Renal cortical epithelial cell (primary cell): ENCODE data around the gene PPIG. TPM values are rescaled to one million over a fixed set of nuclear protein-coding genes. Genes with fewer than 3 reads are reported as not detected.
"Not testable (repeated sequence)": the region's sequence is repeated elsewhere in the genome, so short reads cannot be mapped to it uniquely, and the experiment has no call there.

Experiments used
- DNase-seq: peaks from one replicate; pipeline ENCODE4 v3.0.0-alpha.2; 2011; ENCODE audit warnings: low read depth
- total RNA-seq: library from RNA; depleted of rRNA; stranded (reverse); fragments of >200 nt; gene quantifications from 2 replicates; pipeline ENCODE4 v1.2.3, GENCODE V29; 2014

The PPIG gene
- total RNA-seq, 1 donor from 2014 or later, result 50.4 TPM

- no peak for DNase-seq
Observed at GRCh38 chr2:169664600-169664977, 80.4 kb downstream of the PPIG start.

DNA sequence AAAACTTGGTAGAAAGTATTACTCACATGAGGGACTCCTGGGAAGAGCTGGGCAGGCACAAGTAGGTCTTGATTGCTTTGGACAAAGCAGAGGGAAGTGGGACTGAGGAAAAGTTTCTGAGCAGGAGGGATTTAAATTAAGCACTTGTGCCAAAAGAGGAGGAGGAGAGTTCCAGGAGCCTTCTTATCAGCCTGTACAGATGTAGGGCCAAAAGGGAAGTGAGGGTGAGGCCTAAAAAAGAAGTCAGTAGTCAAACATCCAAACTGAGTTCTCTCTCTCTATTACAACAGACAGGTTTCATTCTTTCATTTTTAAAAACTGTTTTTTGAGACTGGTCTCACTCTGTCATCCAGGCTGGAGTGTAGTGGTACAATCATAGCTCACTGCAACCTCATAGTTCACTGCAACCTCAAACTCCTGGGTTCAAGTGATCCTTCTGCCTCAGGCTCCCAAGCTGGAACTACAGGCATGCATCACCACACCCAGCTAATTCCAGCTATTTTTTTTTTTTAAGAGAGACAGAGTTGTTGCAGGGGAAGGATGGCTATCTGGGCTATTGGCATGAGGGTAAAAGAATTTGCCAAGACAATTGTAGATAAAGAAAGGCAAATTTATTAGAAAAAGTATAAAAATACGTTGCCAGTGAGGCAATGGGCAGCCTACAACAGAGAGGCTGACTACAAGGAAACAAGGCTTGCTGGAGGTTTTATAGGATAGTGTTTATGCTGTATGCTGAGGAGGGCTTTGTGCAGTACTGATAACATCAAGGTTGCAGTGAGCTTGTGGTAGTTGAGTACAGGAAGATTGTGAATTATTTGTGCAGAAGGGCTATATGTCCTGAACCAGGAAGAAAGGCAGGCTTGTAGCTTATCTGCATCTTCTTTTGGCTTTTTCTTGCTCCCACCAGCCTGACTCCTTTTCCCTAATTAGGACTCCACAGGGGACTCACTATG, 81.1 kb downstream of the PPIG start:
- no peak for DNase-seq

DNA sequence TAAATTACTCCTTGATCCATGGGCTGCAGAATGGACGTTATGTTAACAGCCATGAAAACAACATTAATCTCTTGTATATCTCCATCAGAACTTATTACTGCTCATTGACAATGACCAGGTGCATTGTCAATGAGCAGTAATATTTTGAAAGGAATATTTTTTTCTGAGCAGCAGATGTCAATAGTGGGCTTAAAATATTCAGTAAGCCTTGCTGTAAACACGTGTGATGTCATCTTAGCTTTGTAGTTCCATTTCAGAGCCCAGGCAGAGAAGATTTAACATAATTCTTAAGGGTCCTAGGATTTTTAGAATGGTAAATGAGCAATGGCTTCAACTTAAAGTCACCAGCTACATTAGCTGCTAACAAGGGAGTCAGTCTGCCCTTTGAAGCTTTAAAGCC, 83.4 kb downstream of the PPIG start:
- no peak for DNase-seq

DNA sequence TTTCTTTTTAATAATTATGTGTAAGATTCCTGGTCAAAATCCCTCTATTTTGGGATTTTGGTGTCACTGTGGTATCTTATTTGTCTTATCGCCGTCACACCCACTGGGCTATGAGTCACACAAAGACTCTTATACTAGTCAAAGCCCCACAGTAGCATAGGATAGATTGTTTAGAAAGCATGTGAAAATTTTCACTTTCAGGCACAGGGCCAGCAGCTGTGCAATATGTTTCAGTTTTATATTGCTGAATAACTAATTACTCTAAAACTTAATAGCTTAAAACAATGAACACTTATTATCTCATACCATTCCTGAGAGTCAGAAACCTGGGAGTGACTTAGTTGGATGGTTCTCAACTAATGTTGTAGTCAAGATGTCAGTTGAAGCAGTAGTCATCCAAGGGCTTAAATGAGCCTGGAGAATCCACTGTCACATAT, 86.1 kb downstream of the PPIG start:
- no peak for DNase-seq

DNA sequence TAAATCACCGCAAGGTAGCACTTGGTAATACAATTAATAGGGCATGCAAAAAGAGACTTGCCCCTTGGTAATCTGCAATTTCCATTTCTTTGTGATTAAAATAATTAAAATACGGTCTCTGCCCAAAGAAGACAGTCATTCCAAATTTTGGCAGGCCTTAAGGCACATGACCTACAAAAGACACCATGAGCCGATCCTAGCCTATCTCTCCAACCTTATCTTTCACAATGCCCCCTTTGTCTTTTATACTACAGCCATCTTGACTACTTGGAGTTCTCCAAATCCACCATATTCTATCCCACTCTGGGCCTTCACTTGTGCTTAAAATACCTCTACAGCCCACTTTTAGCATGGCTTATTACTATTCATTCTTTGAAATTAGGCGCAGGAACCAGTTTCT, 86.8 kb downstream of the PPIG start:
- DNase-seq, result no peak

- DNase-seq, result no peak
Observed at GRCh38 chr2:169672406-169672805, 88.3 kb downstream of the PPIG start.

GRCh38 chr2:169673106-169673505, 89.0 kb downstream of the PPIG start:
- no peak for DNase-seq

DNA sequence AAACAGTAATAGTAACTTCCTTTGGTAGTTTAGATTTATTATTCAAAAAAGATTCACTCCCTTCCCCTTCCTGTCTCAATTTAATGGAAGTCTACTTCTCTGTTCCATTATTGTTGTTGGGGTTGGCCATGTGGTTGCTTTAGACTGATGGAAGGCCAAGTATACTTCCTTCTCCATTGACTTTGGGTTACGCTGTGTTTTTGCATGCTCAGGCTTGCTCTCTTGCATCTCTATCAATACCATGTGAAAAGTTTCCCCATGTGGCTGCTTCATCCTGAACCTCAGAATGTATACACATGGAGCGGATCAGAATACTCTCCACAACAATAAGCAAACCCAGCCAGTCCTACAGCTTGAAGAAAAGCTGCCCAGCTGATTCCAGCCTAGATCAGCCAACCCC, 89.8 kb downstream of the PPIG start:
- no peak for DNase-seq

GRCh38 chr2:169676357-169676756, 92.2 kb downstream of the PPIG start:
- no peak for DNase-seq

DNA sequence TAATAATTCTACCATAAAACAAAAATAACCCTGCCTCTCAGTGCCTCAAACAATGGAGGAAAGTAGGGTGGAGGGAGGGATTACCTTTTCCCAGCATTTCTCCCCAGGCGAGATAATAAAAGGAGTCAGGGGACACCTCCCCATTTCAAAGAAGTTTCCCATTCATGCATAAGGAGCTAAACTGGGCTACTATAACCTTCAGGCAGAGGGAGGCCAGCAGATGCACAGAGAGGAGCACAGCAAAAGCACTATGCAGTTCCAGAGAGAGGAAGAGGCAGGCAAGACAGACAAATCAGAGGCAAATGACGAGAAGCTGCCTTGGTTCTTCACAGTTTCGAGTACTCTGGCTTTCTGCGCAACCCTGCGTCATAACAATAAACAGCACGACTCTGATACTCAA, 92.7 kb downstream of the PPIG start:
- no peak for DNase-seq

- no peak for DNase-seq
Observed at GRCh38 chr2:169683054-169683424, 98.9 kb downstream of the PPIG start.

DNA sequence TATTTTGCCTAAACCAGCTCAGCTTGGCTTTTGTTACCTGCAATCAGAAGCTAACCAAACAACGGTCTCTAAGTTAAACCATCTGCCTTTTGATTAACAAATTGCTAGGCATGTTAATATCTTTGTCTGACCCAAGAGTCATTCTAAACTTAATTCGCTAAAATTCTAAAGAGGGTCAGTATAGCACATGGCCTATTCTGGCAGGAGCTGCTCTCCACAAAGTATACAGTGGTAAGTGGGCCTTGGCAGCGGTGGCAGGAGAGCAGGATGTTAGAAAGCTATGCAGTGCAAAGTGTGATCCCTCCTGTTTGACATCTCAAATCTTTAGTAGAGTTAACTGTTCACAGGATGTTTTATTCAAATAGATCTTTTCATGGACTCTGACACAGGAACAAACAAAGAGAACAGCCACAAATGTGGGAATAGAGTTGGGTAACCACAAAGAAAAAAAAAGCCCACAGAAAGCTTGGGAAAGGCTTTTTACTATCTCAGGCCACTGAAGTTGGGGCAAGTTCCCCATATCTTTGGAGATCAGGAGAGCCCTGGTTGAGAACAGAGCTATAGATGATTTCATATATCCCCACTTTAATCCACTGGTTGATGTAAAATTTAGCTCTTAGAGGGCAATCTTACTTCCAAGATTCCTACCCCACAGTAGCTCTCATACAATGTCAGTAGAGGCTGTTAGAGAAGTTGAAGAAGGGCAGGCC, 99.4 kb downstream of the PPIG start:
- DNase-seq, result peak; percentile 22

- no peak for DNase-seq
Observed at GRCh38 chr2:169684135-169684565, 100.0 kb downstream of the PPIG start.

GRCh38 chr2:169684712-169685111, 100.6 kb downstream of the PPIG start:
- DNase-seq, result not testable (repeated sequence)

DNA sequence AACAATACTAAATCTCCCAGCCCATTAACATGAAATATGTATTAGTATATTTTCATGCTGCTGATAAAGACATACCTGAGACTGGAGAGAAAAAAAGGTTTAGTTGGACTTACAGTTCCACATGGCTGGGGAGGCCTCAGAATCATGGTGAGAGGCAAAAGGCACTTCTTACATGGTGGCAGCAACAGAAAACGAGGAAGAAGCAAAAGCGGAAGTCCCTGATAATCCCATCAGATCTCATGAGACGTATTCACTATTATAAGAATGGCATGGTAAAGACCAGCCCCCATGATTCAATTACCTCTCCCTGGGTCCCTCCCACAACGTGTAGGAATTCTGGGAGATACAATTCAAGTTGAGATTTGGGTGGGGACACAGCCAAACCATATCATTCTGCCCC, 102.7 kb downstream of the PPIG start:
- DNase-seq, result not testable (repeated sequence)

GRCh38 chr2:169687943-169688342, 103.8 kb downstream of the PPIG start:
- not testable (repeated sequence) for DNase-seq

GRCh38 chr2:169690958-169691357, 106.8 kb downstream of the PPIG start:
- no peak for DNase-seq

Other genes starting within 250 kb of the PPIG start
- gene LRP2, start 221.8 kb upstream of the PPIG start, total RNA-seq, result 0.20 TPM in 1 of 2 replicates, not detected in the other
- 2.3 and 7.8 TPM in 2 replicates for gene BBS5, start 104.9 kb upstream of the PPIG start, total RNA-seq
- 0.35 TPM in 1 of 2 replicates, not detected in the other for gene KLHL41, start 74.6 kb upstream of the PPIG start, total RNA-seq
- gene FASTKD1, start 10.5 kb upstream of the PPIG start, total RNA-seq, result 22.7 and 40.1 TPM in 2 replicates
- 0.25 TPM in 1 of 2 replicates, not detected in the other for gene CFAP210, start 110.1 kb downstream of the PPIG start, total RNA-seq
- gene PHOSPHO2, start 110.1 kb downstream of the PPIG start, total RNA-seq, result 4.2 and 7.7 TPM in 2 replicates
- 8.4 and 18.4 TPM in 2 replicates for gene KLHL23, start 149.5 kb downstream of the PPIG start, total RNA-seq
- 87.2 and 139 TPM in 2 replicates for gene SSB, start 214.5 kb downstream of the PPIG start, total RNA-seq
- 55.3 and 72.2 TPM in 2 replicates for gene METTL5, start 240.6 kb downstream of the PPIG start, total RNA-seq
- gene UBR3, start 243.1 kb downstream of the PPIG start, total RNA-seq, result 17.7 and 47.9 TPM in 2 replicates